Brain microvascular endothelial cell (primary cell): ENCODE measurements around the gene SNX3.
"Not testable (repeated sequence)": the region's sequence is repeated elsewhere in the genome, so short reads cannot be mapped to it uniquely, and the experiment has no call there.

ENCODE experiments used
- DNase-seq: peaks from one replicate; pipeline ENCODE4 v3.0.0-alpha.2; 2020
- H3K27ac ChIP-seq: fragments of 250-450 bp; sonication (Bioruptor Pico); 2 replicates; pipeline ENCODE4 v1.5.1; 2020; ENCODE audit warnings: mild to moderate bottlenecking, moderate library complexity
- H3K27me3 ChIP-seq: fragments of 250-450 bp; sonication (Bioruptor Pico); replicated peaks from 2 replicates; pipeline ENCODE4 v1.5.1; 2020; ENCODE audit warnings: mild to moderate bottlenecking
- H3K36me3 ChIP-seq: fragments of 250-450 bp; sonication (Bioruptor Pico); replicated peaks from 2 replicates; pipeline ENCODE4 v1.5.1; 2020; ENCODE audit warnings: mild to moderate bottlenecking
- H3K4me3 ChIP-seq: 2 replicates; pipeline ENCODE4 v1.5.1; 2011; ENCODE audit warnings: low read depth, mild to moderate bottlenecking, control low read depth, low read length, moderate library complexity
- CTCF ChIP-seq: IDR thresholded peaks from 2 replicates; pipeline ENCODE4 v1.5.1; 2011; ENCODE audit warnings: low read depth, mild to moderate bottlenecking, moderate library complexity, low read length, control low read depth, inconsistent platforms; ENCODE audit errors: missing control alignments
- in situ Hi-C: cut with HindIII; loops from 2 replicates; pipeline ENCODE4 v1.10.0; 2017; ENCODE audit warnings: low sequenced_read_pairs, low pct_ligation_motif_present

The SNX3 gene

GRCh38 chr6:108260809-108261569 lies at the start of gene SNX3:
SNX3 (minus strand) TSS chr6:108261040; CDS start chr6:108260921, 119 bp downstream.
- no peaks in the 10 kb centered on the region for H3K27me3 ChIP-seq
- peak; percentile 18 for TF ChIP-seq CTCF
- peak within 1 kb of the TSS; percentile 95 for H3K4me3 ChIP-seq
- DNase-seq: peak; percentile 91
- H3K27ac ChIP-seq: peak within 1 kb of the TSS; percentile 83
- H3K36me3 ChIP-seq: no peaks in the 10 kb centered on the region
- in situ Hi-C loops: no loop called here

GRCh38 chr6:108309844-108310243 lies 49.0 kb upstream of the SNX3 start:
- in situ Hi-C loops: no loop called here
- no peak for DNase-seq
- Histone ChIP-seq H3K36me3 (no peaks in the 10 kb centered on the region), H3K27ac (no peak overlapping the region), H3K27me3 (no peaks in the 10 kb centered on the region), H3K4me3 (no peak overlapping the region)
- no peak for TF ChIP-seq CTCF

- H3K27ac ChIP-seq, in situ Hi-C loops, H3K4me3 ChIP-seq, H3K27me3 ChIP-seq, DNase-seq, H3K36me3 ChIP-seq: not testable (repeated sequence)
Measured at GRCh38 chr6:108308641-108309040, 47.8 kb upstream of the SNX3 start.

- TF ChIP-seq CTCF: no peak
- no peaks in the 10 kb centered on the region for H3K36me3 ChIP-seq
- no peaks in the 10 kb centered on the region for H3K27me3 ChIP-seq
- no peak overlapping the region for H3K4me3 ChIP-seq
- in situ Hi-C loops: no loop called here
- no peak overlapping the region for H3K27ac ChIP-seq
- no peak for DNase-seq
Measured at GRCh38 chr6:108304646-108305045, 43.8 kb upstream of the SNX3 start.

GRCh38 chr6:108302386-108302785 lies 41.5 kb upstream of the SNX3 start:
- H3K36me3 ChIP-seq: no peaks in the 10 kb centered on the region
- no peak overlapping the region for H3K27ac ChIP-seq
- in situ Hi-C loops: no loop called here
- TF ChIP-seq CTCF: no peak
- no peak for DNase-seq
- no peaks in the 10 kb centered on the region for H3K27me3 ChIP-seq
- no peak overlapping the region for H3K4me3 ChIP-seq

GRCh38 chr6:108295676-108296075 lies 34.8 kb upstream of the SNX3 start:
- DNase-seq: no peak
- TF ChIP-seq CTCF: no peak
- Histone ChIP-seq H3K27me3 (no peaks in the 10 kb centered on the region), H3K36me3 (no peaks in the 10 kb centered on the region), H3K4me3 (peak overlapping the region; percentile 97), H3K27ac (peak overlapping the region; percentile 88)
- in situ Hi-C loops: no loop called here
